ENCODE results near the gene MLST8.

GRCh38 chr16:2196981-2197511 is 8.2 kb upstream of the MLST8 start:
- no peak for TF ChIP-seq NFIC (IDR thresholded peaks at IDR 0.05)
- TF ChIP-seq CEBPB (IDR thresholded peaks at IDR 0.05): no peak
- TF ChIP-seq REST (IDR thresholded peaks at IDR 0.05; ENCODE audit: low read depth): no peak
- no peak for TF ChIP-seq EP300 (IDR thresholded peaks at IDR 0.05; ENCODE audit: borderline replicate concordance)

Data from Ishikawa (cell line).